Heart right ventricle (tissue), 16 donors: ENCODE data around the gene SEL1L2. TPM values are rescaled to one million over a fixed set of nuclear protein-coding genes. Genes with fewer than 3 reads are reported as not detected.

Experiments
- ATAC-seq, 8 donors: fragments of 200-7000 bp; cut with Tn5 transposase; one replicate each; pipeline ENCODE4 v1.9.1; 2020; ENCODE audit warnings: mild to moderate bottlenecking in 8 of 8, moderate library complexity in 8 of 8, moderate number of reproducible peaks in 1 of 8
- DNase-seq, 2 donors: peaks; one replicate each; pipeline ENCODE4 v3.0.0-alpha.2; 2020
- H3K27ac ChIP-seq, 10 donors: fragments of 200-600 bp; sonication (generic) in 2 of 10; one replicate each; pipeline versions ENCODE4 v1.5.0 to v1.8.0; 2020 to 2022; ENCODE audit warnings: mild to moderate bottlenecking in 3 of 10
- H3K27me3 ChIP-seq, 7 donors: fragments of 200-600 bp; one replicate each; pipeline ENCODE4 v1.8.0; 2021 to 2022; ENCODE audit warnings: mild to moderate bottlenecking in 2 of 7
- H3K36me3 ChIP-seq, 9 donors: fragments of 200-600 bp; sonication (generic) in 1 of 9; one replicate each; pipeline versions ENCODE4 v1.5.0 to v1.8.0; 2020 to 2022; ENCODE audit warnings: mild to moderate bottlenecking in 2 of 9
- H3K4me1 ChIP-seq, 9 donors: fragments of 200-600 bp; sonication (generic) in 1 of 9; one replicate each; pipeline versions ENCODE4 v1.5.0 to v1.8.0; 2020 to 2022; ENCODE audit warnings: mild to moderate bottlenecking in 4 of 9
- H3K4me3 ChIP-seq, 10 donors: fragments of 200-600 bp; sonication (generic) in 2 of 10; one replicate each; pipeline versions ENCODE4 v1.5.0 to v1.8.0; 2020 to 2022; ENCODE audit warnings: mild to moderate bottlenecking in 7 of 10, moderate library complexity in 2 of 10
- H3K9me3 ChIP-seq, 11 donors: fragments of 200-600 bp in 10 of 11; sonication (generic) in 2 of 11; one replicate each; pipeline versions ENCODE4 v1.5.0 to v1.8.0; 2013 to 2022; ENCODE audit warnings: mild to moderate bottlenecking in 2 of 11, control low read depth in 1 of 11, moderate library complexity in 1 of 11
- WGBS, 2 donors: extraction: QIAGEN DNeasy Blood & Tissue Kit; methylation state at CpG; one replicate each; pipeline ENCODE4 v1.1.7; 2013; ENCODE audit warnings: inconsistent platforms in 1 of 2; 5-methylcytosine and 5-hydroxymethylcytosine counted together
- intact Hi-C, 10 donors: fragments of 100-400 bp; cut with DNase I; formaldehyde crosslinking; loops; one replicate each; pipeline versions ENCODE4 v1.11.1 to v1.14.2; 2022
- polyA plus RNA-seq, 2 donors: library from polyadenylated mRNA; stranded (reverse); fragments of 200-250 nt; gene quantifications; one replicate each; pipeline ENCODE4 v1.2.3, GENCODE V29; 2013
- total RNA-seq, 10 donors: library from RNA; stranded (reverse); fragmentation: NEBNext Ultra II Directional in 3 of 10; extraction: Animal tissue kit (Norgen Biotek cat#: 25700) in 3 of 10; gene quantifications; one replicate each; pipeline versions ENCODE4 v1.2.1 to v1.2.4, GENCODE V29; 2021 to 2023
- TF ChIP-seq, protein P1 (sequence below), 9 donors: fragments of 200-600 bp; sonication (generic) in 2 of 9; IDR thresholded peaks; one replicate each; pipeline versions ENCODE4 v1.5.0 to v1.8.0; 2021 to 2022; ENCODE audit warnings: antibody characterized with exemption in 9 of 9, mild to moderate bottlenecking in 5 of 9, moderate library complexity in 1 of 9
- donor health status: Arrhythmogenic right ventricular cardiomyopathy.
- donor health status: ischemic (EF 13 %, LVEDD 7.1; RV severe dilation, severe dysfunction).
- donor health status: healthy with polysubstance abuse.
- donor health status: DM: no; HTN: yes; CAD: no.
- donor health status: DM: no; HTN: no; CAD: no.
- donor health status: ischemic (EF 25% LVEDD 6.9; RV normal size, moderate dysfunction).
- donor health status: ischemic (EF 25% LVEDD 5.7; RV mildly dilated, moderate dysfunction).
- donor health status: healthy.
- donor health status: DM: yes; HTN: yes; CAD: no.
- donor health status: Ischemic cardiomyopathy.
- donor health status: ischemic (EF 35%, LVEDD 5.7; RV mildly dilated, moderate dysfunction).
- donor health status: nonischemic (EF 11% LVEDD 7.7; RV severe dilation, severe dysfunction).
- donor health status: DM: yes; HTN: yes; CAD: no.
- donor health status: PGD.
- donor health status: ischemic (EF 29% LVEDD 5.4; RV normal size, mild dysfunction).
- donor health status: nonischemic (EF 23%, LVEDD 6.1; RV moderate dilation, normal function).

Gene SEL1L2
- total and polyA plus RNA-seq, 12 donors: 0.46 to 5.8 (median 0.95) TPM; not detected in 1

DNA sequence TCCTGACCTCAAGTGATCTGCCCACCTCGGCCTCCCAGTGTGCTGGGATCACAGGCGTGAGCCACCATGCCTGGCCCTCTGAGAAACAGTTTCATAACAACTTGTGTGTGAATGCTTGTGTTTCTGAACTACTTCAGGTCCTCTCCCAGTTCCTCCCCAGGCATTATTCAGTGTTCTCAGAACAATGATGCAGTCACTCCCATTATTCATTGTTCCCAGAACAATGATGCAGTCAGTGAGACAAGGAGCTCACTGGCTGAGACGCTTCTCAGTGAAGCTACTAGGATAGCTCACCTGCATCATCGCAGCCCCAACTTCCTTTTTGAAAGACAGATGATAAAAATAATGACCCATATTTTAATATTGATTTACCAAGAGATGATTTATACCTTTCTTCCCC lies 134.1 kb downstream of the SEL1L2 start:
- 67 to 78% methylated on average over 4 of the region's 4 CpGs for WGBS, 2 donors
- H3K27me3 ChIP-seq: no peaks in the 10 kb centered on the region
- no peak overlapping the region for H3K4me3 ChIP-seq
- H3K36me3 ChIP-seq: no peaks in the 10 kb centered on the region
- H3K27ac ChIP-seq: no peak overlapping the region
- H3K4me1 ChIP-seq: peaks cover 0 to 24% (median 8%) of the 10 kb centered on the region in 9 donors
- TF ChIP-seq, protein P1, sequence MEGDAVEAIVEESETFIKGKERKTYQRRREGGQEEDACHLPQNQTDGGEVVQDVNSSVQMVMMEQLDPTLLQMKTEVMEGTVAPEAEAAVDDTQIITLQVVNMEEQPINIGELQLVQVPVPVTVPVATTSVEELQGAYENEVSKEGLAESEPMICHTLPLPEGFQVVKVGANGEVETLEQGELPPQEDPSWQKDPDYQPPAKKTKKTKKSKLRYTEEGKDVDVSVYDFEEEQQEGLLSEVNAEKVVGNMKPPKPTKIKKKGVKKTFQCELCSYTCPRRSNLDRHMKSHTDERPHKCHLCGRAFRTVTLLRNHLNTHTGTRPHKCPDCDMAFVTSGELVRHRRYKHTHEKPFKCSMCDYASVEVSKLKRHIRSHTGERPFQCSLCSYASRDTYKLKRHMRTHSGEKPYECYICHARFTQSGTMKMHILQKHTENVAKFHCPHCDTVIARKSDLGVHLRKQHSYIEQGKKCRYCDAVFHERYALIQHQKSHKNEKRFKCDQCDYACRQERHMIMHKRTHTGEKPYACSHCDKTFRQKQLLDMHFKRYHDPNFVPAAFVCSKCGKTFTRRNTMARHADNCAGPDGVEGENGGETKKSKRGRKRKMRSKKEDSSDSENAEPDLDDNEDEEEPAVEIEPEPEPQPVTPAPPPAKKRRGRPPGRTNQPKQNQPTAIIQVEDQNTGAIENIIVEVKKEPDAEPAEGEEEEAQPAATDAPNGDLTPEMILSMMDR (IDR thresholded peaks at IDR 0.05): no peak
- no peak for DNase-seq
- H3K9me3 ChIP-seq: no peaks in the 10 kb centered on the region
- peak in 1 of 8 donors; percentile 30 for ATAC-seq
- intact Hi-C loops: no loop called here

DNA sequence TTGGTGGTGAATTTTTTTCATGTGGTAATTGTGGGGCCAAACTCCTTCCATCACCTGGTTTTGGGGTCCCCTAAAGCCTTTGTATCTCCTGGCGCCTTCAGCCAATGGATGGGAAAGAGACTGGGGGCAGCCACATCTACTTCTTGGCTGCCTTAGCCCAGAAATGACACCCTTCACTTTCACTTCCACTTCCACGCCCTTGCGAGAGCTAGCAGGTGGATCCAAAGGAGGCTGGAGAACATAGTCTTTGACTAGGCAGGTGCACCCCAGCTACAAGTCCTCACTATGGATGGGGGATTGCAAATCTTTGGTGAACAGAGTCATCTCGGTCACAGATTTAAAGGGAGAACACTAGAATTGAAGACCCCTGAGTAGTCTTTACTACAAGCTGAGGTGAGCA lies 134.8 kb downstream of the SEL1L2 start:
- no peaks in the 10 kb centered on the region for H3K36me3 ChIP-seq
- no peaks in the 10 kb centered on the region for H3K27me3 ChIP-seq
- H3K27ac ChIP-seq: no peak overlapping the region
- intact Hi-C loops: no loop called here
- H3K9me3 ChIP-seq: no peaks in the 10 kb centered on the region
- WGBS, 2 donors: 86 to 90% methylated on average over 4 of the region's 4 CpGs
- no peak overlapping the region for H3K4me3 ChIP-seq
- H3K4me1 ChIP-seq: peaks cover 0 to 29% (median 8%) of the 10 kb centered on the region in 9 donors
- no peak for DNase-seq
- ATAC-seq: no peak
- TF ChIP-seq, protein P1 (IDR thresholded peaks at IDR 0.05): no peak

DNA sequence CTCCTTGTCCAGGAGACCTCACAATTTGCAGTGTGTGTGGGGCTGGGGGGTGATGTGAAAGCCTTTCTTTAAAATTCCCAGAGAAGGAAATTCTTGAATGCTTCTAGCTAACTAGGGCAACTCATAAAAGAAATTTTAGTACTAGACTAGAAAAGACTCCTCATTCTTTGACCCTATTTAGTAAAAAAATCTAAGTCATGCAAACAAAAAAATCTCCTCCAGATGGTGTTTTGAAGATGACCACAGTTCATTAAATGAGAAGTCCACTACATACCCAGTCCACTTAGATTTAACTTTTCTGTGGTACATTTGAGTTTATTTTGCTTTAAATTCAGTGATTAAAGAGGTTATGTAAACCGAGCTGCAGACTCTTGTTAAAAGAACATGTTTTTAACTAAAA lies 138.1 kb downstream of the SEL1L2 start:
- no peak for ATAC-seq
- Histone ChIP-seq H3K4me3 (no peak overlapping the region), H3K36me3 (no peaks in the 10 kb centered on the region), H3K27me3 (no peaks in the 10 kb centered on the region), H3K9me3 (no peaks in the 10 kb centered on the region), H3K4me1 (peaks cover 0 to 25% (median 8%) of the 10 kb centered on the region in 9 donors), H3K27ac (no peak overlapping the region)
- DNase-seq: no peak
- WGBS, 2 donors: 61 to 72% methylated on average over 1 of the region's 1 CpG
- intact Hi-C loops: no loop called here
- TF ChIP-seq, protein P1 (IDR thresholded peaks at IDR 0.05): no peak

DNA sequence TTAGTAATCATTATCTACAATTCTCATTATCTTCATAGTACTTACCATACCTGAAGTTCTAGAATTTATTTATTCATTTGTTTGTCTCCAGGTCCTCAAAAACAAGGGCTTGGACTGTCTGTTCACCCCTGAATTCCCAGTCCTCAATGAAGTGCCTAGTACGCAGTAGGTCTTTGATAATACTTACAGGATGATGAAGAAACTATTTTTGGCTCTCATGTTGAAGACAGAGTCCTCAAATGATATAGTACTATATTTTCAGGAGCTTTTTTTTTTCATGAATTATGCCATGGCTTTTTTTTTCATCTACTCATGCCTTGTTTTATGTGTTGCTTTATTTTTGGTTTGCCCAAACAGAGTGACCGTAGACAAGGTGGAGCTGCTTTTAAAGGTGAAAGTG lies 139.1 kb downstream of the SEL1L2 start:
- intact Hi-C loops: no loop called here
- peak; percentile 20 to 94 (median 78) for ATAC-seq
- TF ChIP-seq, protein P1 (IDR thresholded peaks at IDR 0.05): no peak
- Histone ChIP-seq H3K27me3 (no peaks in the 10 kb centered on the region), H3K4me1 (peaks cover 0 to 17% (median 0%) of the 10 kb centered on the region in 9 donors), H3K36me3 (no peaks in the 10 kb centered on the region), H3K9me3 (no peaks in the 10 kb centered on the region), H3K27ac (no peak overlapping the region), H3K4me3 (no peak overlapping the region)
- WGBS, 2 donors: 44 to 56% methylated on average over 2 of the region's 2 CpGs
- DNase-seq: no peak
